K562 (cell line): ENCODE results near the gene CASP1. TPM values are rescaled to one million over a fixed set of nuclear protein-coding genes. Genes with fewer than 3 reads are reported as not detected.

ENCODE experiments used
- ATAC-seq: fragments of 200-7000 bp; cut with Tn5 transposase; 3 replicates; pipeline ENCODE4 v1.9.1; 2020; ENCODE audit warnings: moderate library complexity
- BruUV-seq: library from RNA; stranded (reverse); fragments of 400-500 nt; replicated peaks from 2 replicates; lab custom pipeline; 2021; lab: Mats Ljungman, UMichigan
- CTCF ChIA-PET: fragments of 300-600 bp; formaldehyde crosslinking; extraction: SDS; loops from one replicate; lab custom pipeline; 2021; ENCODE audit warnings: low intra/inter-chr PET ratio; lab: Yijun Ruan, JAX
- POLR2A ChIA-PET: fragments of 300-600, 350-650 bp; sonication (Branson Sonifier 250); formaldehyde crosslinking; extraction: SDS; loops from one replicate; lab custom pipeline; 2021; ENCODE audit warnings: antibody characterized with exemption, inconsistent platforms; lab: Yijun Ruan, JAX
- DNase-seq, 4 experiments: peaks; one replicate each; pipeline versions ENCODE4 v3.0.0 to v3.0.0-alpha.2; 2011 to 2018; ENCODE audit warnings: low spot score in 3 of 4, mixed read lengths in 3 of 4; ENCODE audit errors: extremely low read depth in 1 of 4
- FAIRE-seq: peaks from 2 replicates; lab custom pipeline; 2011; peaks lifted over from hg19 to GRCh38; lab: Jason Lieb, UNC
- H2AFZ ChIP-seq: 2 replicates; pipeline ENCODE4 v1.6.0; 2011; ENCODE audit warnings: low read depth, low read length, control low read depth, inconsistent platforms
- H3K27ac ChIP-seq: fragments of 200-600 bp; 3 replicates; pipeline ENCODE4 v1.8.0; 2011; ENCODE audit warnings: low read depth, mild to moderate bottlenecking, control low read depth, inconsistent platforms, low read length, moderate library complexity, mixed read lengths; ENCODE audit errors: extremely low read depth
- H3K27me3 ChIP-seq, 2 experiments: fragments of 300-600 bp in 1 of 2; 2 replicates in 1 of 2; 3 replicates in 1 of 2; pipeline versions ENCODE4 v1.6.0 to v1.8.0; 2011; ENCODE audit warnings: inconsistent platforms in 2 of 2, low read length in 2 of 2, mild to moderate bottlenecking in 1 of 2, mixed read lengths in 1 of 2, moderate library complexity in 1 of 2; ENCODE audit not compliant: control insufficient read depth in 2 of 2, insufficient read depth in 2 of 2
- H3K36me3 ChIP-seq: fragments of 300-600 bp; 3 replicates; pipeline ENCODE4 v1.8.0; 2011; ENCODE audit warnings: mild to moderate bottlenecking, low read length, inconsistent platforms; ENCODE audit not compliant: control insufficient read depth, insufficient read depth
- H3K4me1 ChIP-seq, 2 experiments: fragments of 200-600 bp in 1 of 2; replicated peaks in 1 of 2; 2 replicates in 1 of 2; 3 replicates in 1 of 2; pipeline versions ENCODE4 v1.5.1 to v1.8.0; 2011; ENCODE audit warnings: inconsistent platforms in 2 of 2, low read length in 2 of 2, mild to moderate bottlenecking in 1 of 2, mixed read lengths in 1 of 2, moderate library complexity in 1 of 2; ENCODE audit not compliant: control insufficient read depth in 2 of 2, insufficient read depth in 2 of 2
- H3K4me2 ChIP-seq: 2 replicates; pipeline ENCODE4 v1.6.1; 2011; ENCODE audit warnings: low read length, control low read depth, inconsistent platforms, mixed read lengths; ENCODE audit not compliant: insufficient read depth
- H3K4me3 ChIP-seq: fragments of 200-600 bp; sonication (generic), shearing (Covaris generic); 2 replicates; pipeline ENCODE4 v1.5.1; 2016; ENCODE audit warnings: control low read depth, inconsistent platforms
- H3K79me2 ChIP-seq: fragments of 200-600 bp; 3 replicates; pipeline ENCODE4 v1.8.0; 2011; ENCODE audit warnings: low read length, inconsistent platforms; ENCODE audit not compliant: control insufficient read depth, insufficient read depth
- H3K9ac ChIP-seq, 2 experiments: 2 replicates each; pipeline versions ENCODE4 v1.6.0 to v1.6.1; 2011; ENCODE audit warnings: low read depth in 2 of 2, low read length in 2 of 2, control low read depth in 1 of 2, inconsistent platforms in 1 of 2, mild to moderate bottlenecking in 1 of 2, mixed read lengths in 1 of 2; ENCODE audit not compliant: insufficient read depth in 1 of 2
- H3K9me1 ChIP-seq: one replicate; pipeline ENCODE4 v1.6.0; 2011; ENCODE audit warnings: inconsistent platforms, mild to moderate bottlenecking, low read length, moderate library complexity; ENCODE audit not compliant: control insufficient read depth, insufficient read depth
- H3K9me3 ChIP-seq: replicated peaks from 2 replicates; pipeline ENCODE4 v1.5.1; 2011; ENCODE audit warnings: low read depth, low read length, inconsistent platforms; ENCODE audit not compliant: control insufficient read depth, insufficient read depth
- H4K20me1 ChIP-seq: replicated peaks from 2 replicates; pipeline ENCODE4 v1.6.1; 2011; ENCODE audit warnings: low read length, inconsistent platforms, mixed read lengths; ENCODE audit not compliant: control insufficient read depth, insufficient read depth
- CEBPG ChIP-seq, 3 experiments: fragments of 200-800 bp in 1 of 3; sonication (Bioruptor generic) in 1 of 3; sonication (generic) in 1 of 3; formaldehyde crosslinking in 1 of 3; IDR thresholded peaks in 2 of 3; conservative IDR thresholded peaks in 1 of 3; 2 replicates each; pipeline versions ENCODE4 v1.6.1 to v1.8.0; 2016 to 2022; ENCODE audit warnings: missing compliant biosample characterization in 2 of 3, missing genetic modification characterization in 2 of 3, mild to moderate bottlenecking in 1 of 3, missing genetic modification reagents in 1 of 3
- CHD2 ChIP-seq: IDR thresholded peaks from 2 replicates; pipeline ENCODE4 v1.6.1; 2011; ENCODE audit warnings: low read depth, low read length
- NCOA6 ChIP-seq: fragments of 450-650 bp; IDR thresholded peaks from 2 replicates; pipeline ENCODE4 v1.6.1; 2017; ENCODE audit warnings: mild to moderate bottlenecking
- RBM15 ChIP-seq: fragments of 200-400 bp; formaldehyde crosslinking; IDR thresholded peaks from 2 replicates; pipeline ENCODE4 v1.6.1; 2018; ENCODE audit warnings: mild to moderate bottlenecking, low read length, moderate library complexity; ENCODE audit not compliant: insufficient read depth
- TARDBP ChIP-seq: fragments of 450-650 bp; IDR thresholded peaks from 2 replicates; pipeline ENCODE4 v1.6.1; 2016
- ZNF444 ChIP-seq: fragments of 250-450 bp; sonication (Bioruptor Pico); IDR thresholded peaks from 2 replicates; pipeline ENCODE4 v1.4.0; 2020; ENCODE audit warnings: mild to moderate bottlenecking, moderate library complexity
- ZNF695 ChIP-seq: fragments of 450-650 bp; formaldehyde crosslinking; IDR thresholded peaks from 2 replicates; pipeline ENCODE4 v1.4.0; 2020; ENCODE audit warnings: mild to moderate bottlenecking, moderate library complexity
- ZNF77 ChIP-seq: fragments of 250-450 bp; sonication (Bioruptor Pico); IDR thresholded peaks from 2 replicates; pipeline ENCODE4 v1.5.0; 2020
- WGBS: fragments of 100-300 bp; shearing (Covaris generic); methylation state at CpG from one replicate; pipeline ENCODE4 v1.1.6; 2016; ENCODE audit warnings: low coverage, mixed read lengths; ENCODE audit not compliant: insufficient coverage; ENCODE audit errors: missing lambda C conversion rate; 5-methylcytosine and 5-hydroxymethylcytosine counted together
- in situ Hi-C: fragments of 300-500 bp; cut with MboI; formaldehyde crosslinking; loops from 4 replicates; pipeline ENCODE4 v1.15.0; 2018; ENCODE audit warnings: inconsistent platforms, mixed read lengths
- intact Hi-C: fragments of 100-400 bp; cut with micrococcal nuclease; formaldehyde crosslinking; loops from 2 replicates; pipeline ENCODE4 v1.14.2; 2022
- polyA plus RNA-seq, 8 experiments: library from polyadenylated mRNA; depleted of rRNA in 4 of 8; stranded (reverse) in 5 of 8; unstranded in 3 of 8; fragments of >200 nt; fragmentation: Nextera tagmentation in 2 of 8; fragmentation: Illumina TruSeq in 1 of 8; extraction: Ambion mirVana in 2 of 8; extraction: Trizol in 1 of 8; gene quantifications; 2 replicates each; pipeline versions ENCODE4 v1.2.1 to v1.2.3, GENCODE V29; 2011 to 2014; ENCODE audit warnings: inconsistent platforms in 1 of 8, missing spikeins in 1 of 8
- total RNA-seq, 7 experiments: library from RNA; depleted of rRNA in 6 of 7; stranded (reverse); fragments of >200 nt in 6 of 7; fragmentation: Illumina TruSeq in 2 of 7; extraction: Trizol in 2 of 7; gene quantifications; 2 replicates each; pipeline versions ENCODE4 v1.2.1 to v1.2.3, GENCODE V29; 2011 to 2021; ENCODE audit warnings: low replicate concordance in 1 of 7
- TF ChIP-seq, protein P1 (sequence below): sonication (generic); formaldehyde crosslinking; IDR thresholded peaks from 2 replicates; pipeline ENCODE4 v1.8.1; 2022; ENCODE audit warnings: missing genetic modification reagents
- TF ChIP-seq, protein P2 (sequence below): fragments of 200-400 bp; formaldehyde crosslinking; IDR thresholded peaks from 2 replicates; pipeline ENCODE4 v1.6.1; 2017; ENCODE audit warnings: mild to moderate bottlenecking, low read depth, low read length, moderate library complexity

CASP1 gene
- total and polyA plus RNA-seq, 9 of the 15 experiments (the other 6 are each of a cell fraction or from before 2014, with no cell fraction given) = not detected

DNA sequence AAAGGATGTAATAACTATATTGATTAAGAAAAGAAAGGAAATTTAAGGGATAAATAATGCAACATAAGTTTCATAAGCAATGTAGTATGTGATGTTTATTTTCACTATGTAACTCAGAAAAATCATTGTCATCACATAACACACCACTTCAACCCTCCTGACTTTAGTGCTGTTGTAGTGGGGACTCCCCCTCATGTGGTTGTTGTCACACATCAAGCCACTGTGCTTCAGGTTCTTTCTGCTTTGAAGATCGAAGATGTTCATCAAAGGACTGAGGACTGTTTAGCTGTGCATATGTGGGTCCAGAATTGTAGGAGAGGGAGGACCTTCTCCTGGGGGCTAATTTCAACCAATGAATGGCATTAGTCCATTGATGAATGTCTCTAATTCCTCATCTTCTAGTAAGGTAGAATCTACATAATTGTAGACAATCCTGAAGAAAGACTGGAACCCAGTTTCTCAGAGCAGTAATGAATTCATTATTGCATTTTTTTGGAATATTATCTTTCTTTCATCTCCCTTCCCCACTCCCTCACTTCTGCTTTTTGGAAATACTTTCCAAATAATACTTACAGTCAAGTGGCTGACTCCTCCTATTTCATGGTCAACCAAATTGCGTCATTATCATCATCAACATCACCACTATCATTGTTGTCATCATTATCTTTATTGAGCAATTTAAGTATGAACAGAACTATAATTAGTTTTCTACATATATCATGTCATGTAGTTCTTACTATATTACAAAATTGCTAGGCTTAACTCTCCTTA lies 20.0 kb upstream of the CASP1 start:
- no TSS peak for BruUV-seq
- WGBS = 0% methylated on average over 2 of the region's 2 CpGs

DNA sequence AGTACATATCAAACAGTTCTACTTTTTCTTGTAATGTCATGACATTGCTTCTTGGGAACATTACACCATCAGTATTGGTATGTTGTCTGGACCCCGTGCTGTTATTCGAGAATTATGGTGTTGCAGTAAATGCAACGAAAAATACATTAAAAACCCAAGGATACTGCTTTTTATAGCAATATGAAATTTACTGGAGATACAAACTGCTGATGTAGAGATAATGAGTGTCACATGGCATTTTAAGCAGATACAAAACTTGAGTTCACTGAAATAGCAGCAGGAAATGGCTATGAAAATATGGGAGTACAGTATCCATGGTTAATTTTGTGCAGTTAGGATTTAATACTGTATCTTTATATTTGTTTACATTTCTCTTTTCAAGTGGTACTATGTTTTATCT lies 17.5 kb upstream of the CASP1 start:
- Histone ChIP-seq H3K36me3 (no peaks in the 10 kb centered on the region), H4K20me1 (no peaks in the 10 kb centered on the region), H3K9me3 (no peaks in the 10 kb centered on the region), H3K27ac (no peak overlapping the region), H3K9ac (no peak overlapping the region), H3K4me2 (no peak overlapping the region), H3K4me3 (no peak overlapping the region), H3K79me2 (no peaks in the 10 kb centered on the region), H3K9me1 (no peaks in the 10 kb centered on the region), H3K27me3 (no peaks in the 10 kb centered on the region), H2AFZ (no peak overlapping the region), H3K4me1 (no peaks in the 10 kb centered on the region)
- BruUV-seq = no TSS peak
- FAIRE-seq (no peak), ATAC-seq (no peak), DNase-seq (no peak)
- ChIA-PET POLR2A (no interaction called here), CTCF (no interaction called here)
- intact Hi-C loops (no loop called here), in situ Hi-C loops (no loop called here)
- WGBS = 0% methylated on average over 3 of the region's 3 CpGs
- TF ChIP-seq ZNF77 (CRISPR knock-in tag) = no peak
- TF ChIP-seq NCOA6 = no peak
- TF ChIP-seq, protein P1, sequence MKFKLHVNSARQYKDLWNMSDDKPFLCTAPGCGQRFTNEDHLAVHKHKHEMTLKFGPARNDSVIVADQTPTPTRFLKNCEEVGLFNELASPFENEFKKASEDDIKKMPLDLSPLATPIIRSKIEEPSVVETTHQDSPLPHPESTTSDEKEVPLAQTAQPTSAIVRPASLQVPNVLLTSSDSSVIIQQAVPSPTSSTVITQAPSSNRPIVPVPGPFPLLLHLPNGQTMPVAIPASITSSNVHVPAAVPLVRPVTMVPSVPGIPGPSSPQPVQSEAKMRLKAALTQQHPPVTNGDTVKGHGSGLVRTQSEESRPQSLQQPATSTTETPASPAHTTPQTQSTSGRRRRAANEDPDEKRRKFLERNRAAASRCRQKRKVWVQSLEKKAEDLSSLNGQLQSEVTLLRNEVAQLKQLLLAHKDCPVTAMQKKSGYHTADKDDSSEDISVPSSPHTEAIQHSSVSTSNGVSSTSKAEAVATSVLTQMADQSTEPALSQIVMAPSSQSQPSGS (CRISPR knock-in tag) = no peak
- TF ChIP-seq ZNF695 (CRISPR knock-in tag) = no peak
- TF ChIP-seq, protein P2, sequence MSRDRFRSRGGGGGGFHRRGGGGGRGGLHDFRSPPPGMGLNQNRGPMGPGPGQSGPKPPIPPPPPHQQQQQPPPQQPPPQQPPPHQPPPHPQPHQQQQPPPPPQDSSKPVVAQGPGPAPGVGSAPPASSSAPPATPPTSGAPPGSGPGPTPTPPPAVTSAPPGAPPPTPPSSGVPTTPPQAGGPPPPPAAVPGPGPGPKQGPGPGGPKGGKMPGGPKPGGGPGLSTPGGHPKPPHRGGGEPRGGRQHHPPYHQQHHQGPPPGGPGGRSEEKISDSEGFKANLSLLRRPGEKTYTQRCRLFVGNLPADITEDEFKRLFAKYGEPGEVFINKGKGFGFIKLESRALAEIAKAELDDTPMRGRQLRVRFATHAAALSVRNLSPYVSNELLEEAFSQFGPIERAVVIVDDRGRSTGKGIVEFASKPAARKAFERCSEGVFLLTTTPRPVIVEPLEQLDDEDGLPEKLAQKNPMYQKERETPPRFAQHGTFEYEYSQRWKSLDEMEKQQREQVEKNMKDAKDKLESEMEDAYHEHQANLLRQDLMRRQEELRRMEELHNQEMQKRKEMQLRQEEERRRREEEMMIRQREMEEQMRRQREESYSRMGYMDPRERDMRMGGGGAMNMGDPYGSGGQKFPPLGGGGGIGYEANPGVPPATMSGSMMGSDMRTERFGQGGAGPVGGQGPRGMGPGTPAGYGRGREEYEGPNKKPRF = no peak
- TF ChIP-seq RBM15 = no peak
- no peak for TF ChIP-seq TARDBP
- no peak for TF ChIP-seq ZNF444

More for the DNA sequence above, 20.0 kb upstream of the CASP1 start:
- ATAC-seq = no peak
- H3K4me1 ChIP-seq = no peaks in the 10 kb centered on the region
- no peak overlapping the region for H2AFZ ChIP-seq
- in situ Hi-C loops = no loop called here
- no peak overlapping the region for H3K27ac ChIP-seq
- H3K9me1 ChIP-seq = no peaks in the 10 kb centered on the region
- no peak for FAIRE-seq
- no peak for DNase-seq
- H3K4me2 ChIP-seq = no peak overlapping the region
- no peak overlapping the region for H3K9ac ChIP-seq
- H3K9me3 ChIP-seq = no peaks in the 10 kb centered on the region
- intact Hi-C loops = no loop called here
- no peaks in the 10 kb centered on the region for H3K36me3 ChIP-seq
- ChIA-PET POLR2A (no interaction called here), CTCF (no interaction called here)
- H4K20me1 ChIP-seq = no peaks in the 10 kb centered on the region
- no peaks in the 10 kb centered on the region for H3K79me2 ChIP-seq
- no peaks in the 10 kb centered on the region for H3K27me3 ChIP-seq
- TF ChIP-seq CHD2 (no peak), CEBPG (CRISPR knock-in tag; IDR thresholded peaks at IDR 0.05) (no peak), CEBPG (tag; conservative IDR thresholded peaks at IDR 0.05 in 1 of 2, IDR thresholded peaks at IDR 0.05 in 1 of 2) (0 out of 4 replicates have a peak, but pooled peaks of 1 of the 2 experiments have one; percentile 12)
- H3K4me3 ChIP-seq = no peak overlapping the region
